NCI-H2227 (cell line): ENCODE data around the gene PROSER3.

ENCODE experiments used
- DNase-seq: peaks from one replicate; lab custom pipeline; 2025; ENCODE audit not compliant: unreplicated experiment; lab: John Stamatoyannopoulos, UW

Gene PROSER3

DNA sequence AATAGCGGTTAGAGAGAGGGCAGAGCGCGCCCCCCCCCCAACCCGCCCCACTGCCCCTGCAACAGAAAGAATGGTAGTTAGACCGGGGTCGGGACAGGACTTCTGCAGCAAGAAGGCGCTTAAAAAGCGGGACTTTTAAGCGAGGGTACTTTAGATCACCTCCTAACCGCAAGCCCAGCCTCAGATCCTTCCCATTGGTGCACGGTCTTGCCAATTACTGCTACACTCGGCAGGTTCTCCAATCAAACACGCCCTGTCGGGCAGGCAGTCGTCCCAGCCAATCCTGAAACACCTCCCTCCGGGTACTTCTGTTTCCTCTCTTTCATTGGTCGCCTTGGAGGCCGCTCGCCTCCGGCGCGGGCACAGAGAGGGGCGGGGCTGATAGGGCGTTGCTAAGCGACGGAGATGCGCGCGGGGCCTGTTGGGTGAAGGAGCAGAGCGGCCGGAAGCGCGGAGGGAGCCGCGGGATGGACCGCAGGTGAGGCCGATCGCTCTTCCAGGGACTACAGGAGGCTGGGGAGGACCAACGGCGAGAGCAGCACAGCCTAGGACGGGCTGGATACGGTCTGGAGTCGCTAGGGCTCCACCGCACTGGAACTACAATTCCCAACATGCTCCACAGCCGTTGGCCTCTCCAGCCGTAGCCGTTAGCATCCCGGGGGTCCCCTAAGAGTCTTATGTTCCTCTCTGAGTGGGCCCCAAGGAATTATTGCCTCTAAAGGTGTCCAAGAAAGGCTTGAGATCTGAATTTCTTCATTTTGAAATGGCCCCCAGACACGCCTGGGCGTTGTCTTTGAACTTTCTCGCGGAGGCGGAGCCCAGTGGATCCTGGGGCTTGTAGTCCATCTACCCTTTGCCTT, at the start of gene PROSER3:
Gene PROSER3, plus strand, starts transcription at position 428 of the 860 bp plus-strand sequence. Its CDS starts 40 bp downstream, at position 468.
- DNase-seq = peak; percentile 100

DNA sequence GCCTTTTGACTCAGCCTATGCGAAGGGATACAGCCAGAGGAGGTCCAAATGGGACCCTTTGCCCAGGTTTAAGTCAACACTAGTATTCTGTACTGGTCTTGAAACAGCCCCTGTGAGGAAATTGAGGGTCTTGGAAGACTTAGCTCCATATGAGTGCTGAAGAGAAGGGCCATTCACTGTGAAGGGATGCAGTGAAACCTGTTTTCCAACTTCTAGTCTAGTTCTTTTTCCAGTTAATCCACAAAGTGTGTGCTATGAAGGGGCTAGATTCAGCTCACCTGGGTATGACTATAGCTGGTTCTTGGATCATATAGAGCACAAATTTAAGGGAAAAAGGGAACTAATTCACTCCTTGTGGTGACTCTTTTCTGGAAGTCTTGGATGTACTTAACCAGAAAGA, 49.6 kb upstream of the PROSER3 start:
- DNase-seq = no peak

DNA sequence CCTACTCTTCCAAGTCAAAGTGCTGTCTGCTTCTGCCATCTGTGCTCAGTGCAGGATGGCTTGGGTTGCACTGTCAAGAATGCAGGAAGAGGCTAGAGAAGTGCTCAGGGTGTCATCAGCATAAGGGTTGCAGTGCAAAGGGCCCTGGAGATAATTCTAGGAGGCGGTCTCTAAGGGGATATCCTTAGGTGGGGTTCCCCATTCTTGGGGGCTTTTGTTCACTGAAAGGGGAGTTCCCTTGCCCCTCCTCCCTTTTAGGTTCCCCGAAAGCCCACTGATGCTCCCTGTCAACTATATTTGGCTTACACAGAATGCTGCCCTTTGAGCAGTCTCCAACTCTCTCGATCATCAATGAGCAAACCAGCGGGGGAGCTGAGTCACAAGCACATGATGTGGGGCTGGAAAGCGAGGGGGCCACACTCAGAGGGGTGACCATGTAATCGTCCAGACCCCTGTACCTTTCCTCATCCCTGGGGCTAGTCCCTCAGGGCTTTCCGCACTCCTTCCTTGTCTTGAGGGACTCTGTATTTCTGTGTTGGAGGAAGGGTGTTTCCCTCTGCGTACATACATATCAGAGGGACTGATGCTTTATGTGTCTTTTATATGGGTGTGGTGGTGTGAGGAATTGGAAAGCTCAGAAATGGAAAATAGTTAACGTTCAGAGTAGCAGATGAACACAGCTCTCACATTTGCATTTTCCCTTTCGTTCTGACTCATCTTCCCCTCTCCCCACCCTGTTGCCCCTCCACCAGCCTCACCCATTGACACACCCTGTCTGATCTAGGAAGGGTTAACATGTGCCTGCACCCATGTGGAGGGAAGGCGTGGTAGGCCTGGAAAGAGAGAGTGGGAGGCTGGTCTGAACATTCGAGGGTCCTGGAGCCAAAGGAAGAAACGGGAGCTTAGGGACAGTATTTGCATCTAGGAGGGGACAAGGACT, 46.9 kb upstream of the PROSER3 start:
- DNase-seq = no peak

DNA sequence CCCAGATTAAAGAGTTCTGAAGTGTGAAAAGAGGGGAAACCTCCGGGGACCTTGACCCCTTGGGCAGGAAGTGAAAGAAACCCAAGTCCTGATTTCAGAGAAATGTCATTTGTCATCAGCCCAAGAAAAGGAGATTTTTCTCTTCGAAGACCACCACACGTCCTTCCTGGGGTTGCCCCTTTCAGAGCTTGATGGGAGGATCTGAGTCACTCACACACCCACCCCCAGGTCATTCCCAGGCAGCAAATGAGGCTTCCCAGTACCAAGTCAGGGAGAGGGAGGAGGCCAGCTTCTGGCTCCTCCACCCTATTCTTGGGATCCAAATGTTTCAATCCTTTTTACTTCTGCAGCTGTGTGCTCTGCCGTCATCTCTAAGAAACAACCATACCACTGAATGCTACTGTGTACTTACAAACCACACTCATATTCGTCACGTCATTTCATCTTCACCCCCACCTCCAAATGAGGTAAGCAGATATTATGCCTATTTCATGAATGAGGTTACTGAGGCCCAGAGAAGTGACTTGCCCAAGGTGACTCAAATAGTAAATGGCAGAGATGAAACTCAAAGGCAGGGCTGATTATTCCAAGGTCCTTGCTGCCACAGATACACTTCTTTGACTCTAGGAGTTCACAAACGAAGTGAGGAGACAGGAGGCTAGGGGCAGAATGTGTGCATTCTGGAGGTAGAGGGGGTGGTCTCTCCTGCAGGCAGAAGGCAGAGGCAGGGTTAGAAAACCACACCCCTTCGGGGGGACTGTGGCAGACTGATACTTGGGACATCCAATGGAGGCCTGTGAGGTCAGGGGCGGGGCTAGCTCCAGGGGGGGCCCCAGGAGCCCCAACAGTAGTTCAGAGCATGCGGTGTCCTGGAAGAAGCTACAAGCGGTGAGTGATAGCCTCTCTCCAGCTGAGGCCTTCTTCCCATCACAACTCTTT, 45.1 kb upstream of the PROSER3 start:
- no peak for DNase-seq

DNA sequence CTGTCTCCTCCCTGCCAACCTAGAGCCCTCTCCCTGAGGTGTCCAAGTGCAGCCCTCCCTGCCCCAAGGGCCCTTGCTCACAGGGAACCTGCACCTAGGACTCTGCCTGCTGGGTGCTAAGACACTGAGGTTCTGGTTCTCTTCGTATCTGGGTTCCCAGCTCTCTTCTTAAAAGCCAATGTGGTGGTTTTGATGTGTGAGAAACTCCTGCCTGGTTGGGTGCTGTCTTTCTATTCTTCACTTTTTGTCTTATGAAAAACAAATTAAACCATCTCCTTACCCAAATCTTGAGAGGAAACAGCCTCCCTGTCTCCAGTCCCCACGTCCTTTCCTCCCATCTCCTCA, 44.5 kb upstream of the PROSER3 start:
- DNase-seq = no peak

DNA sequence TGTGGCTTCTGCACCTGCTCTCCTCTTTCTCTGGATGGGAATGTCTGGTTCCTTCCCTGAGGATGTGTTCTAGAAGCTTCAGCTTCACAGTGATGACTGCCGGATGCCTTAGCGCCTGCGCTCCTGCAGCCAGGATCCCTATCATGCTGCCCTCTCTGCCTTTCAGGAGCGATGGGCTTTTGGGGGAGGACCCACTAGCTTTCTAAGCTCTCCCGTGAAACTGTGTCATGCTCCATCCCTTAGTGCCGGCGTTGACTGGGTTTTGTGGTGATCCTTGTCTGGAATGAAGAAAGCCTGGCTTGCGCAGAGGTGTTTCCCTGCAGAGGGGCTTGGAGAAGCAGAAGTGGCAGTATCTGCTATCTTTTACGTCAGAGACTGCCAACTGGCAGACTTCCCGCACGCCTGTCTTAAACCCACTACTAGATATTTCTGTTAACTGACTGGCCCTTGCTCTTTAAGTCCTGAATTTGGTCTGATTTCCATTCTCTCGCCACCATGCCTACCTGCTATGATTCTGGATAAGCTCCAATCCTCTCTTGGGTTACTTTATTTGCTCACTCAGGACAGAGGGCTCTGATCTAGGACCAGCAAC, 44.0 kb upstream of the PROSER3 start:
- DNase-seq = no peak

DNA sequence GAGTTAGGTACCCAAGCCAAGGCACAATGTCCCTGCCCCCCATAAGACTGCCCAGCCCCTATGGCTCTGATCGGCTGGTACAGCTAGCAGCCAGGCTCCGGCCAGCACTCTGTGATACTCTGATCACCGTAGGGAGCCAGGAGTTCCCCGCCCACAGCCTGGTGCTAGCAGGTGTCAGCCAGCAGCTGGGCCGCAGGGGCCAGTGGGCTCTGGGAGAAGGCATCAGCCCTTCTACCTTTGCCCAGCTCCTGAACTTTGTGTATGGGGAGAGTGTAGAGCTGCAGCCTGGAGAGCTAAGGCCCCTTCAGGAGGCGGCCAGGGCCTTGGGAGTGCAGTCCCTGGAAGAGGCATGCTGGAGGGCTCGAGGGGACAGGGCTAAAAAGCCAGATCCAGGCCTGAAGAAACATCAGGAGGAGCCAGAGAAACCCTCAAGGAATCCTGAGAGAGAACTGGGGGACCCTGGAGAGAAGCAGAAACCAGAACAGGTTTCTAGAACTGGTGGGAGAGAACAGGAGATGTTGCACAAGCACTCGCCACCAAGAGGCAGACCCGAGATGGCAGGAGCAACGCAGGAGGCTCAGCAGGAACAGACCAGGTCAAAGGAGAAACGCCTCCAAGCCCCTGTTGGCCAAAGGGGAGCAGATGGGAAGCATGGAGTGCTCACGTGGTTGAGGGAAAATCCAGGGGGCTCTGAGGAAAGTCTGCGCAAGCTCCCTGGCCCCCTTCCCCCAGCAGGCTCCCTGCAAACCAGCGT, 43.2 kb upstream of the PROSER3 start:
- peak; percentile 72 for DNase-seq

DNA sequence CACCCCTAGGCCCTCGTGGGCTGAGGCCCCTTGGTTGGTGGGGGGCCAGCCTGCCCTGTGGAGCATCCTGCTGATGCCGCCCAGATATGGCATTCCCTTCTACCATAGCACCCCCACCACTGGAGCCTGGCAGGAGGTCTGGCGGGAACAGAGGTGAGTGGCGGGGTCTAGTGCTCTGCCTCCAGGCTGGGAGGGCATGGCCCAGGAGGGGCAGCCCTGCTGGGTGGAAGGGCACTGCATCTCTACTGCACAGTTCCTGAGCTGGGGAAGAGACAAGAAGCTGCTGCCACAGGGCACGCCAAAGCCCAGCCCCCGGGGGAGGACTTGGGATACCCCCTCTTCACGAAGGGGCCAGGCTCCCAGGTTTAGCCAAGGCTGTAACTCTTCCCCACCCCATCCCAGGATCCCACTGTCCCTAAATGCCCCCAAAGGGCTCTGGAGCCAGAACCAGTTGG, 42.6 kb upstream of the PROSER3 start:
- DNase-seq = no peak

DNA sequence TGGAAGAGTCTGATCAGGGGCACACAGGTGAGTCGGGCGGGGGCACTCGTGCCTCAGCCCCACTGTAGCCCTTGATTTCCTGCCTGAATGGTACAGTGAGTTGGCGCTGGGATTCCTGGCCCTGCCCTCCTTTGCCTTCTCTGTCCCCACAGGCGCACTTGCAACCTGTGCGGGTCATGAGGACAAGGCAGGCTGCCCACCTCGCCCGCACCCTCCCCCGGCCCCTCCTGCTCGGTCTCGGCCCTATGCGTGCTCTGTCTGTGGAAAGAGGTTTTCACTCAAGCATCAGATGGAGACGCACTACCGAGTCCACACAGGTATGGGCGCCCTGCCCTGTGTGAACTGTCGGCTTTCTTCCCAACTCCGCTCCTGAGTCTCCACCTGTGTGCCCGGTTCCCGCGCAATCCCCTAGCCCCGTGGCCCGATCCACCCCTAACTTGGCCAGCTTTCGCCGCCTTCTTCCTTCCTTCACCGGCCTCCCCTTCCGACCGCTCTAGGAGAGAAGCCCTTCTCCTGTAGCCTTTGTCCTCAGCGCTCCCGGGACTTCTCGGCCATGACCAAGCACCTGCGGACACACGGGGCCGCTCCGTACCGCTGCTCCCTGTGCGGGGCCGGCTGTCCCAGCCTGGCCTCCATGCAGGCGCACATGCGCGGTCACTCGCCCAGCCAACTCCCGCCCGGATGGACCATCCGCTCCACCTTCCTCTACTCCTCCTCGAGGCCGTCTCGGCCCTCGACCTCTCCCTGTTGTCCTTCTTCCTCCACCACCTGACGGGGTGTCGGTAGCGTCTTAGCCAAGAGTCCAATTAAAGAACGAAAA, 41.8 kb upstream of the PROSER3 start:
- DNase-seq = peak; percentile 95

DNA sequence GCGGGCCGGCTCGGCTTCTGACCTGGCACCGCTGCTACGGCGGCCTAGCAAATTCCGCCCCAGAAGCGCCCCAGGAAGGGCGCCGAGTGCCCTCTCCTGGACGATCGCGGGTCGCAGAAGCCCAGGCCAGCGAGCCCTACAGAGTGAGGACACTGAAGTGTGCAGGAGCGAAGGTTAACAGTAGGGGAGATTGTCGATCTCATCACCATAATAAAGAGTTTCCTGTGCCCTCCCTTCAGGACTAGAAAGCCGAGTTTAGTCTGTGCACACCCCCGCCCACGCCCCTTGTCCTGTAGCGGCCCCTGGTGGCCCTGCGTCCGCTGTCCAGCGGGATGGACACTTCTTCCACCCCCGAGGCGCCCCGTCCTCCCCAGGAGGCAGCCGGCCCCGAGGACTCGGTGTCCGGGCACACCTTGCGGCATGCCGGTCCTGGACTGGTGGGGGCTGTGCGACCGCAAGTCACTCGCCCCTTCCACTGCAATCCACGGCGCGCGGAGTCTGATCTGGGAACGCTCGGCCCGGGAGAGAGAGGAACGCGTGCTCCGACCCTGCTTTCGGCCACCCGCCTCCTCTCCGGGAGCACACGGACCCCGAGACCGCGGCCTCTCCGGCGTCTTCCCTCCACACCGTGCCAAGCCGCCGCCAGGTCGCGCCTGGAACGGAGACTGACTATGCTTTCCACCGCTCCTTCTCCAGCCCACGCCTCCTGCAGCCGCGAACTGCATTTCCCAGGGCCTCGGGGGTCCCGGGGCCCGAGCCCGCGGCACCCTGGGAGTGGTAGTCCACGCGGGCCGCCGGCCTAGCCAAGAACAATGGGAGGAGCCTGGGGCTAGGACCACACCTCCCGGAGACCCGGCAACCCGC, 40.9 kb upstream of the PROSER3 start:
- DNase-seq = peak; percentile 99

DNA sequence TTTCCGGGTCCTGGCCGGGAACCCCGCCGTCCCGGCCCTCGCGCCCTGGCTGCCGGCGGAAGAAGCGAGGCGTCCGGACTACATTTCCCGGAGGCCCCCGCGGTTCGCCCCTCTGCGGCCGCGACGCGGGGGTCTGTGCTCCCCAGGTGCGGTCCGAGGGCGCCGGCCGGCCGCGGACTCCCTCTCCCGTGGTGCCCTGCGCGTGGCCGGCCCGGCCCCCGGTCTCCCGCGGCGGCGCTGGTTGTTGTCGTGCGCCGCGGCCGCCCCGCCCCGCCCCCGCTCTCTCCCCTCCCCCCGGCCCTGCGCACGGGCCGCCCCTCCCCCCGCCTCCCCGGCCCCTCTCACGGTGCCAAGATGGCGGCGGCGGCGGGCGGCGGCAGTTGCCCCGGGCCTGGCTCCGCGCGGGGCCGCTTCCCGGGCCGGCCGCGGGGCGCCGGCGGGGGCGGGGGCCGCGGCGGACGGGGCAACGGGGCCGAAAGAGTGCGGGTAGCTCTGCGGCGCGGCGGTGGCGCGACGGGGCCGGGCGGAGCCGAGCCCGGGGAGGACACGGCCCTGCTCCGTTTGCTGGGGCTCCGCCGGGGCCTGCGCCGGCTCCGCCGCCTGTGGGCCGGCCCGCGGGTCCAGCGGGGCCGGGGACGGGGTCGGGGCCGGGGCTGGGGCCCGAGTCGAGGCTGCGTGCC, 40.2 kb upstream of the PROSER3 start, which contains the start of gene KMT2B:
Gene KMT2B, plus strand, starts transcription at position 339 of the 680 bp plus-strand sequence. Its CDS starts 16 bp downstream, at position 355.
- DNase-seq = peak; percentile 100

DNA sequence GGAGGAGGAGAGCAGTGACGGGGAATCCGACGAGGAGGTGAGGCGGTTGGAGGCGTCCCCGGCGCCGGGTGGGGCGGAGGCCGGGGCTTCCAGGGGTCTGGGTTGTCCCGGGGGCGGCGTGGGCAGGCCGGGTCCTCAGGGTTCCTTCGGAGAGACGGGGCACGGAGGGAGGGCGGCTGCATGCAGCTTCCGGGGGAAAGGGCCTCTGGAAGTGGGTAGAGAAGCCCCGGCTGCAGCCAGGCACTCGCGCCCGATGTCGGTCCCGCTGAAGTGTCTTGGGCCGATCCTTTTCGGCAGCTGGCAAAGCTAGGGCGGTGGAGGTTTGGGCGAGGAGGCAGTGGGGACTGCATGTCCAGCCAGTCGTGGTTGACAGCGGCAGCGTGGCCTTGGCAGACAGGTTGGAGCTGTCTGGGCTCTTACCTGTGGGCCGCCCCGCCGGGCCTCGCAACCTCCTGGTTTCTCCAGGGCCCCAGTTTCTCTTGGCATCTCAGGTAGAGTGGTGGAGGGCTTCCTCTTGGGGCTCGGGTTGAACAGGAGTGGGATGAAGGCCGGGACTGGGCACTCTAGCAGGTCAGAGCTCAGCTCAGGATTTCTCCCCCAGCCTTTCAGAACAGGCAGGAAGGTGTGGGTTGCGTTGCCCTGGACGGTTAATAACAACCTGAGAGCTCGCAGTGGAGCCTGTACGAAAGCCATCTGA, 39.5 kb upstream of the PROSER3 start:
- peak; percentile 88 for DNase-seq

DNA sequence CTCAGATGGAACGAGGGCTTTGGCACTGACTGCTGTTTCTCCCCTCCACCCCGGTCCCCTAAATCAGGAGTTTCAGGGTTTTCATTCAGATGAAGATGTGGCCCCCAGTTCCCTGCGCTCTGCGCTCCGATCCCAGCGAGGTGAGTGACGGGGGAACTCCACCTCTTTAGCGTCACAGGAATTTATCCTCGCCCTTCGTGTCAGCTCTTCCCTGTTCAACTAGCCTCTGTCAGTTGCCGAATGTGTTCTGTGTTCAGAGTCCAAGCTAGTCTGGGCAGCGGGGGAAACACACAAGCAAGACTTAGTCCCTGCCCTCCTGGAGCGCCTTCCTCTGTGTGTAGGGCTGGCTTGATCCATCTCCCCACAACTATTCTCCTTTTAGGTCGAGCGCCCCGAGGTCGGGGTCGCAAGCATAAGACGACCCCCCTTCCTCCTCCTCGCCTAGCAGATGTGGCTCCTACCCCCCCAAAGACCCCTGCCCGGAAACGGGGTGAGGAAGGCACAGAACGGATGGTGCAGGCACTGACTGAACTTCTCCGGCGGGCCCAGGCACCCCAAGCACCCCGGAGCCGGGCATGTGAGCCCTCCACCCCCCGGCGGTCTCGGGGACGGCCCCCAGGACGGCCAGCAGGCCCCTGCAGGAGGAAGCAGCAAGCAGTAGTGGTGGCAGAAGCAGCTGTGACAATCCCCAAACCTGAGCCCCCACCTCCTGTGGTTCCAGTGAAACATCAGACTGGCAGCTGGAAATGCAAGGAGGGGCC, 38.4 kb upstream of the PROSER3 start:
- DNase-seq = no peak

DNA sequence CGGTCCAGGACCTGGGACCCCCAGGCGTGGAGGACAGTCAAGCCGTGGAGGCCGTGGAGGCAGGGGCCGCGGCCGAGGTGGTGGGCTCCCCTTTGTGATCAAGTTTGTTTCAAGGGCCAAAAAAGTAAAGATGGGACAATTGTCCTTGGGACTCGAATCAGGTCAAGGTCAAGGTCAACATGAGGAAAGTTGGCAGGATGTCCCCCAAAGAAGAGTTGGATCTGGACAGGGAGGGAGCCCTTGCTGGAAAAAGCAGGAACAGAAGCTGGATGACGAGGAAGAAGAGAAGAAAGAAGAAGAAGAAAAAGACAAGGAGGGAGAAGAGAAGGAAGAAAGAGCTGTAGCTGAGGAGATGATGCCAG, 37.8 kb upstream of the PROSER3 start:
- DNase-seq = no peak

DNA sequence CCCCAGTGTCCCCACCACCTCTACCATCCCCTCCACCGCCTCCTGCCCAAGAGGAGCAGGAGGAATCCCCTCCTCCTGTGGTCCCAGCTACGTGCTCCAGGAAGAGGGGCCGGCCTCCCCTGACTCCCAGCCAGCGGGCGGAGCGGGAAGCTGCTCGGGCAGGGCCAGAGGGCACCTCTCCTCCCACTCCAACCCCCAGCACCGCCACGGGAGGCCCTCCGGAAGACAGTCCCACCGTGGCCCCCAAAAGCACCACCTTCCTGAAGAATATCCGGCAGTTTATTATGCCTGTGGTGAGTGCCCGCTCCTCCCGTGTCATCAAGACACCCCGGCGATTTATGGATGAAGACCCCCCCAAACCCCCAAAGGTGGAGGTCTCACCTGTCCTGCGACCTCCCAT, 37.3 kb upstream of the PROSER3 start:
- no peak for DNase-seq

DNA sequence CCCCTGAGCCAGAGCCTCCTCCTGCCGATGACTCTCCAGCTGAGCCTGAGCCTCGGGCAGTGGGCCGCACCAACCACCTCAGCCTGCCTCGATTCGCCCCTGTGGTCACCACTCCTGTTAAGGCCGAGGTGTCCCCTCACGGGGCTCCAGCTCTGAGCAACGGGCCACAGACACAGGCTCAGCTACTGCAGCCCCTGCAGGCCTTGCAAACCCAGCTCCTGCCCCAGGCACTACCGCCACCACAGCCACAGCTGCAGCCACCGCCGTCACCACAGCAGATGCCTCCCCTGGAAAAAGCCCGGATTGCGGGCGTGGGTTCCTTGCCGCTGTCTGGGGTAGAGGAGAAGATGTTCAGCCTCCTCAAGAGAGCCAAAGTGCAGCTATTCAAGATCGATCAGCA, 36.6 kb upstream of the PROSER3 start:
- DNase-seq = no peak
